Prostate gland (tissue), 2 donors: ENCODE data around the gene NTSR2. TPM values are rescaled to one million over a fixed set of nuclear protein-coding genes. Genes with fewer than 3 reads are reported as not detected.

Experiments
- DNase-seq: peaks from one replicate; pipeline ENCODE4 v3.0.0-alpha.2; 2019; ENCODE audit warnings: low spot score
- H3K27ac ChIP-seq, 2 donors: fragments of 200-600 bp; sonication (generic); 2 replicates each; pipeline ENCODE4 v1.5.1; 2017 to 2019
- H3K27me3 ChIP-seq: fragments of 200-600 bp; sonication (generic); replicated peaks from 2 replicates; pipeline ENCODE4 v1.5.1; 2019; ENCODE audit not compliant: insufficient read depth
- H3K36me3 ChIP-seq, 2 donors: fragments of 200-600 bp; sonication (generic); 1 replicate in 1 of 2; 2 replicates in 1 of 2; pipeline versions ENCODE4 v1.5.1 to v1.8.1; 2017 to 2019
- H3K4me1 ChIP-seq: fragments of 200-600 bp; sonication (generic); replicated peaks from 2 replicates; pipeline ENCODE4 v1.5.1; 2019
- H3K4me3 ChIP-seq, 2 donors: fragments of 200-600 bp; sonication (generic); 2 replicates each; pipeline ENCODE4 v1.5.1; 2017 to 2019
- H3K9me3 ChIP-seq: fragments of 200-600 bp; sonication (generic); 2 replicates; pipeline ENCODE4 v1.5.1; 2017
- POLR2A ChIP-seq: fragments of 450-650 bp; IDR thresholded peaks from one replicate; pipeline ENCODE4 v1.6.1; 2016; ENCODE audit warnings: antibody characterized with exemption, mild to moderate bottlenecking
- POLR2AphosphoS5 ChIP-seq: sonication (generic); formaldehyde crosslinking; IDR thresholded peaks from one replicate; pipeline ENCODE4 v1.6.1; 2017; ENCODE audit warnings: antibody characterized with exemption
- WGBS: methylation state at CpG from one replicate; pipeline ENCODE4 v1.1.5; 2018; 5-methylcytosine and 5-hydroxymethylcytosine counted together
- intact Hi-C: fragments of 100-400 bp; cut with DNase I; formaldehyde crosslinking; loops from one replicate; pipeline ENCODE4 v1.14.2; 2022
- total RNA-seq, 2 donors: library from RNA; depleted of rRNA; stranded (reverse); fragments of >200 nt; gene quantifications; one replicate each; pipeline ENCODE4 v1.1.0, GENCODE V29; 2016
- TF ChIP-seq, protein P1 (sequence below), 4 experiments: fragments of 200-600 bp in 2 of 4; fragments of 450-650 bp in 2 of 4; sonication (generic) in 2 of 4; IDR thresholded peaks; 1 replicate in 3 of 4; 2 replicates in 1 of 4; pipeline ENCODE4 v1.5.1; 2016 to 2019; ENCODE audit warnings: antibody characterized with exemption in 4 of 4, mild to moderate bottlenecking in 2 of 4, moderate library complexity in 2 of 4

NTSR2 gene
- total RNA-seq, 2 donors from 2014 or later: 0.34 TPM; not detected in 1

DNA sequence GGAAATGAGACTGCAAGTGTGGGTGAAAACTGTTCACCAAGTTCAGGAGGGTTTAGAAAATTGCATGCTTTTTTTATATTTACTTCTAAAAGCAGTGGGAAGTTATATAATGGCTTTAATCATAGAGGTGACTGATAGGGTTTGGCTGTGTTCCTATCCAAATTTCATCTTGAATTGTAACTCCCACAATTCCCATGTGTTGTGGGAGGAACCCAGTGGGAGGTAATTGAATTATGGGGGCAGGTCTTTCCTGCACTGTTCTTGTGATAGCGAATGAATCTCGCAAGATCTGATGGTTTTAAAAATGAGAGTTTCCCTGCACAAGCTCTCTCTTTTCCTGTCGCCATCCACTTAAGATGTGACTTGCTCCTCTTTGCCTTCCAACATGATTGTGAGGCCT is 35.7 kb upstream of the NTSR2 start:
- TF ChIP-seq POLR2AphosphoS5 (no peak), POLR2A (no peak)
- TF ChIP-seq, protein P1, sequence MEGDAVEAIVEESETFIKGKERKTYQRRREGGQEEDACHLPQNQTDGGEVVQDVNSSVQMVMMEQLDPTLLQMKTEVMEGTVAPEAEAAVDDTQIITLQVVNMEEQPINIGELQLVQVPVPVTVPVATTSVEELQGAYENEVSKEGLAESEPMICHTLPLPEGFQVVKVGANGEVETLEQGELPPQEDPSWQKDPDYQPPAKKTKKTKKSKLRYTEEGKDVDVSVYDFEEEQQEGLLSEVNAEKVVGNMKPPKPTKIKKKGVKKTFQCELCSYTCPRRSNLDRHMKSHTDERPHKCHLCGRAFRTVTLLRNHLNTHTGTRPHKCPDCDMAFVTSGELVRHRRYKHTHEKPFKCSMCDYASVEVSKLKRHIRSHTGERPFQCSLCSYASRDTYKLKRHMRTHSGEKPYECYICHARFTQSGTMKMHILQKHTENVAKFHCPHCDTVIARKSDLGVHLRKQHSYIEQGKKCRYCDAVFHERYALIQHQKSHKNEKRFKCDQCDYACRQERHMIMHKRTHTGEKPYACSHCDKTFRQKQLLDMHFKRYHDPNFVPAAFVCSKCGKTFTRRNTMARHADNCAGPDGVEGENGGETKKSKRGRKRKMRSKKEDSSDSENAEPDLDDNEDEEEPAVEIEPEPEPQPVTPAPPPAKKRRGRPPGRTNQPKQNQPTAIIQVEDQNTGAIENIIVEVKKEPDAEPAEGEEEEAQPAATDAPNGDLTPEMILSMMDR (IDR thresholded peaks at IDR 0.05): no peak
- DNase-seq: no peak
- H3K4me1 ChIP-seq: no peaks in the 10 kb centered on the region
- no peak overlapping the region for H3K27ac ChIP-seq
- H3K9me3 ChIP-seq: no peaks in the 10 kb centered on the region
- H3K36me3 ChIP-seq: no peaks in the 10 kb centered on the region
- 94% methylated on average over 3 of the region's 3 CpGs for WGBS
- no peak overlapping the region for H3K4me3 ChIP-seq
- intact Hi-C loops: no loop called here
- no peaks in the 10 kb centered on the region for H3K27me3 ChIP-seq

DNA sequence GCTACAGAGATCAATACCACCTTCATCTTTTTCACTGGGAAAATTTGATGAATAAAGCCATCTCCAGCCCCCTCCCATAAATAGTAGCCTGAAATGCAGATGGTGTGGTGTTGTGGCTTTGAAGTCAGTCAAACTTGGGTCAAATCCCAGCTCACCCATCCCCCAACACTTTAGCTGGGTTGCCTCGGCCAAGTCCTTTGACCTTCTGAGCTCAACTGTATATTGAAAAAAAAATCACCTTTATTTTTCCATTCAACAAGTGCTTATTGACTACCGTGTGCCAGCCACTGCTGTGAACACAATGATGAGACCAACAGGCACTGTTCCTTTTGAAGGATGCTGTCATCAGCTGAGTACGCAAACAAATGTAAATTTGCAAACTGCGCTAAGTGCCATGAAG is 35.1 kb upstream of the NTSR2 start:
- no peaks in the 10 kb centered on the region for H3K27me3 ChIP-seq
- no peak for DNase-seq
- WGBS: 96% methylated on average over 4 of the region's 4 CpGs
- intact Hi-C loops: no loop called here
- no peak overlapping the region for H3K27ac ChIP-seq
- H3K4me1 ChIP-seq: no peaks in the 10 kb centered on the region
- H3K4me3 ChIP-seq: no peak overlapping the region
- H3K9me3 ChIP-seq: no peaks in the 10 kb centered on the region
- no peaks in the 10 kb centered on the region for H3K36me3 ChIP-seq
- TF ChIP-seq, protein P1 (IDR thresholded peaks at IDR 0.05): no peak
- TF ChIP-seq POLR2AphosphoS5: no peak
- no peak for TF ChIP-seq POLR2A

DNA sequence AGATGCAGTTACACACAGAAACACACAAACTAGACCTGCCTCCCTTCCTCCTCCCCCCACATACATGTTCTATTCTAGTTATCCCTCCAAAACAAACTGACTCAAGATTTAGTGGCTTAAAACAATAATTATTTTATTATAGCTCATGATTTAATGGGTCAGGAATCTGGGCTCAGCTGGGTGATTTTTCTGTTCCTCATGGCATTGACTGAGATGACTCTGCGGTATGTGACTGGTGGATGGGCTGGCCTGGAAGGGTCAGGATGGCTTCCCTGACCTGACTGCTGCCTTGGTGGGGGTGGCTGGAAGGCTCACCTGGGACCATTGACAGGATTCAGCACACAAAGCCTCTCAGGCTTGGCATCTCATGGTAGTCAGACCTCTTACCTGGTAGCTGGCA is 33.7 kb upstream of the NTSR2 start:
- Histone ChIP-seq H3K4me3 (no peak overlapping the region), H3K9me3 (no peaks in the 10 kb centered on the region), H3K36me3 (no peaks in the 10 kb centered on the region), H3K27ac (no peak overlapping the region), H3K27me3 (no peaks in the 10 kb centered on the region), H3K4me1 (no peaks in the 10 kb centered on the region)
- TF ChIP-seq POLR2A (no peak), POLR2AphosphoS5 (no peak)
- TF ChIP-seq, protein P1 (IDR thresholded peaks at IDR 0.05): no peak
- intact Hi-C loops: no loop called here
- no peak for DNase-seq
- 83% methylated on average over 1 of the region's 1 CpG for WGBS

DNA sequence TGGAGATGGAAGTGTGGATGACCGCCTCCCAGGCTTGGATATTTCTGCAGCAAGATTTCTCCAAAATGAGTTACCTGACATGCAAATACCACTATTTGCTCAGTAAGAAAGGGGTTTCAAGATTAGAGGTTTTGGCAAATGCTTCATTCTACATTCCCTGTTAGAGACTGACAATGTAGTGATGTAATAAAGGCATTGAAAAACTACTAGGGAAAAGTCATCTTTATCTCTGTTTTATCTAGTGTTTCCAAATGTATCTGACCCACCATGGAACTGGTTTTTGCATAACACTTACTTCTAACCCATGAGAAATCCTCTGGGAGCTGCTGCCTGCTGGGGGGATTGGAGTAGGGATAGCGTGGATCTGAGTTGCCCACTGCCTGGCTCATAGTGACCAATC is 33.0 kb upstream of the NTSR2 start:
- no peak overlapping the region for H3K4me3 ChIP-seq
- DNase-seq: no peak
- H3K9me3 ChIP-seq: no peaks in the 10 kb centered on the region
- H3K27me3 ChIP-seq: no peaks in the 10 kb centered on the region
- WGBS: 97% methylated on average over 2 of the region's 2 CpGs
- no peak for TF ChIP-seq POLR2AphosphoS5
- TF ChIP-seq, protein P1 (IDR thresholded peaks at IDR 0.05): no peak
- H3K36me3 ChIP-seq: no peaks in the 10 kb centered on the region
- no peaks in the 10 kb centered on the region for H3K4me1 ChIP-seq
- H3K27ac ChIP-seq: no peak overlapping the region
- intact Hi-C loops: no loop called here

DNA sequence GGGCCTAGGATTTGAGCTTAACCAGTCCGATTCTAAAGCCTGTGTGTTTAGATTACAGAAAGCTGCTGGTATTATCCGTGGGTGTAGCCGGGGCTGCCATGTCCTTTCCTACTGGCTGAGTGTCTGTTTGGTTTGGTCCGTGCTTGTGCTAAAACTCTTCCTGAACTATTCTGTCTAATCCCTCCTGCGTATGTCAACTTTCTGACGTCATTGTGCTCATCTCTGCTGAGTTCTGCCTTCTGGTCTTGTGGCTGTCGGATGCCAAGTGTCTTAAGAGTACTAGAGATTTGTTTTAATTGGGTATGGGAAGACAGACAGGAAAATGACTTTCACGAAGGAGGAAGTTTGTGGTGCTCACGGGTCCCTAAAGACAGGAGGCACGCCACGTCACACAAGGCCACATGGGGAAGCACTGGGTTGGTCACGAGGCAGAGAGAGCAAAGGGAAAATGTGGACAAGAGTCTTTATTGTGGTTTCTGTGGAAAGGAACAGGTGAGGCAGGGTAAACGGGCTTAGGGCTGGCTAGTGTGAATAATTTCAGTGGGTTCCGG is 31.8 kb upstream of the NTSR2 start:
- no peak for DNase-seq
- H3K9me3 ChIP-seq: no peaks in the 10 kb centered on the region
- H3K27ac ChIP-seq: no peak overlapping the region
- no peaks in the 10 kb centered on the region for H3K36me3 ChIP-seq
- no peaks in the 10 kb centered on the region for H3K4me1 ChIP-seq
- no peak overlapping the region for H3K4me3 ChIP-seq
- WGBS: 81% methylated on average over 14 of the region's 14 CpGs
- TF ChIP-seq POLR2AphosphoS5 (no peak), POLR2A (no peak)
- TF ChIP-seq, protein P1 (IDR thresholded peaks at IDR 0.05): no peak
- intact Hi-C loops: no loop called here
- no peaks in the 10 kb centered on the region for H3K27me3 ChIP-seq
